WTC11 (cell line): ENCODE data around the gene FAM13A.

Experiments used
- FOXP1 ChIP-seq: sonication (generic); formaldehyde crosslinking; IDR thresholded peaks from 2 replicates; pipeline ENCODE4 v1.8.0; 2022; ENCODE audit warnings: missing genetic modification reagents, mild to moderate bottlenecking, moderate library complexity, borderline replicate concordance
- JUN ChIP-seq: sonication (generic); formaldehyde crosslinking; IDR thresholded peaks from 2 replicates; pipeline ENCODE4 v1.8.0; 2023; ENCODE audit warnings: mild to moderate bottlenecking, missing genetic modification reagents
- NFYB ChIP-seq: sonication (generic); formaldehyde crosslinking; conservative IDR thresholded peaks from 2 replicates; pipeline ENCODE4 v1.8.0; 2022; ENCODE audit warnings: low read depth, missing genetic modification reagents
- ZBTB21 ChIP-seq: sonication (generic); formaldehyde crosslinking; IDR thresholded peaks from 2 replicates; pipeline ENCODE4 v1.8.1; 2023; ENCODE audit warnings: mild to moderate bottlenecking, missing genetic modification reagents, borderline replicate concordance
- TF ChIP-seq, protein P1 (sequence below): fragments of 200-600 bp; IDR thresholded peaks from 2 replicates; pipeline ENCODE4 v1.8.0; 2022; ENCODE audit warnings: antibody characterized with exemption
- TF ChIP-seq, protein P2 (sequence below): sonication (generic); formaldehyde crosslinking; IDR thresholded peaks from 2 replicates; pipeline ENCODE4 v1.8.1; 2022; ENCODE audit warnings: missing genetic modification reagents, borderline replicate concordance
- TF ChIP-seq, protein P3 (sequence below): sonication (generic); formaldehyde crosslinking; IDR thresholded peaks from 2 replicates; pipeline ENCODE4 v1.8.1; 2023; ENCODE audit warnings: mild to moderate bottlenecking, missing genetic modification reagents, borderline replicate concordance
- TF ChIP-seq, protein P4 (sequence below): sonication (generic); formaldehyde crosslinking; IDR thresholded peaks from 2 replicates; pipeline ENCODE4 v1.8.1; 2023; ENCODE audit warnings: mild to moderate bottlenecking, missing genetic modification reagents, moderate library complexity

DNA sequence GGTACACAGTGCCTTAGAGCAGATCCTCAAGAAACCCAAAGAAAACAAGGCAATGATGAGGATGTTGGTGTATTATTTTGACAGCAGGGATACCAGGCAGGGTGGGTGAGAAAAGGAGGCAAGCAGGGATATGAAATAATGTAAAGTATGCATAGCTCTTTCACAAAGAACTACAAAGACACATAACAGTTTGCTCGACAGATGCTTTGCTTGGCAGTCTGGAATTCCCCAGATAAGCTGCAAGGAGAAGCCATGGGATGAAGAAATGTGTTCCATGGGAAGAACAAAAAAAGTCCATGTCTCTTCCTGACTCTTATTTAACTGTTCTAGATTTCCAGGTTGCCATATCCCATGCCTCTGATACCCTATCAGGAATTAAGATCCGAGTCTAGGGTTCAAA, 75.4 kb downstream of the FAM13A start:
- TF ChIP-seq, protein P1, sequence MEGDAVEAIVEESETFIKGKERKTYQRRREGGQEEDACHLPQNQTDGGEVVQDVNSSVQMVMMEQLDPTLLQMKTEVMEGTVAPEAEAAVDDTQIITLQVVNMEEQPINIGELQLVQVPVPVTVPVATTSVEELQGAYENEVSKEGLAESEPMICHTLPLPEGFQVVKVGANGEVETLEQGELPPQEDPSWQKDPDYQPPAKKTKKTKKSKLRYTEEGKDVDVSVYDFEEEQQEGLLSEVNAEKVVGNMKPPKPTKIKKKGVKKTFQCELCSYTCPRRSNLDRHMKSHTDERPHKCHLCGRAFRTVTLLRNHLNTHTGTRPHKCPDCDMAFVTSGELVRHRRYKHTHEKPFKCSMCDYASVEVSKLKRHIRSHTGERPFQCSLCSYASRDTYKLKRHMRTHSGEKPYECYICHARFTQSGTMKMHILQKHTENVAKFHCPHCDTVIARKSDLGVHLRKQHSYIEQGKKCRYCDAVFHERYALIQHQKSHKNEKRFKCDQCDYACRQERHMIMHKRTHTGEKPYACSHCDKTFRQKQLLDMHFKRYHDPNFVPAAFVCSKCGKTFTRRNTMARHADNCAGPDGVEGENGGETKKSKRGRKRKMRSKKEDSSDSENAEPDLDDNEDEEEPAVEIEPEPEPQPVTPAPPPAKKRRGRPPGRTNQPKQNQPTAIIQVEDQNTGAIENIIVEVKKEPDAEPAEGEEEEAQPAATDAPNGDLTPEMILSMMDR = no peak
- TF ChIP-seq NFYB (no peak), ZBTB21 (CRISPR knock-in tag) (no peak), JUN (CRISPR knock-in tag) (no peak), FOXP1 (no peak)
- TF ChIP-seq, protein P2, sequence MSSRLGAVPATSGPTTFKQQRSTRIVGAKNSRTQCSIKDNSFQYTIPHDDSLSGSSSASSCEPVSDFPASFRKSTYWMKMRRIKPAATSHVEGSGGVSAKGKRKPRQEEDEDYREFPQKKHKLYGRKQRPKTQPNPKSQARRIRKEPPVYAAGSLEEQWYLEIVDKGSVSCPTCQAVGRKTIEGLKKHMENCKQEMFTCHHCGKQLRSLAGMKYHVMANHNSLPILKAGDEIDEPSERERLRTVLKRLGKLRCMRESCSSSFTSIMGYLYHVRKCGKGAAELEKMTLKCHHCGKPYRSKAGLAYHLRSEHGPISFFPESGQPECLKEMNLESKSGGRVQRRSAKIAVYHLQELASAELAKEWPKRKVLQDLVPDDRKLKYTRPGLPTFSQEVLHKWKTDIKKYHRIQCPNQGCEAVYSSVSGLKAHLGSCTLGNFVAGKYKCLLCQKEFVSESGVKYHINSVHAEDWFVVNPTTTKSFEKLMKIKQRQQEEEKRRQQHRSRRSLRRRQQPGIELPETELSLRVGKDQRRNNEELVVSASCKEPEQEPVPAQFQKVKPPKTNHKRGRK (CRISPR knock-in tag) = no peak
- TF ChIP-seq, protein P3, sequence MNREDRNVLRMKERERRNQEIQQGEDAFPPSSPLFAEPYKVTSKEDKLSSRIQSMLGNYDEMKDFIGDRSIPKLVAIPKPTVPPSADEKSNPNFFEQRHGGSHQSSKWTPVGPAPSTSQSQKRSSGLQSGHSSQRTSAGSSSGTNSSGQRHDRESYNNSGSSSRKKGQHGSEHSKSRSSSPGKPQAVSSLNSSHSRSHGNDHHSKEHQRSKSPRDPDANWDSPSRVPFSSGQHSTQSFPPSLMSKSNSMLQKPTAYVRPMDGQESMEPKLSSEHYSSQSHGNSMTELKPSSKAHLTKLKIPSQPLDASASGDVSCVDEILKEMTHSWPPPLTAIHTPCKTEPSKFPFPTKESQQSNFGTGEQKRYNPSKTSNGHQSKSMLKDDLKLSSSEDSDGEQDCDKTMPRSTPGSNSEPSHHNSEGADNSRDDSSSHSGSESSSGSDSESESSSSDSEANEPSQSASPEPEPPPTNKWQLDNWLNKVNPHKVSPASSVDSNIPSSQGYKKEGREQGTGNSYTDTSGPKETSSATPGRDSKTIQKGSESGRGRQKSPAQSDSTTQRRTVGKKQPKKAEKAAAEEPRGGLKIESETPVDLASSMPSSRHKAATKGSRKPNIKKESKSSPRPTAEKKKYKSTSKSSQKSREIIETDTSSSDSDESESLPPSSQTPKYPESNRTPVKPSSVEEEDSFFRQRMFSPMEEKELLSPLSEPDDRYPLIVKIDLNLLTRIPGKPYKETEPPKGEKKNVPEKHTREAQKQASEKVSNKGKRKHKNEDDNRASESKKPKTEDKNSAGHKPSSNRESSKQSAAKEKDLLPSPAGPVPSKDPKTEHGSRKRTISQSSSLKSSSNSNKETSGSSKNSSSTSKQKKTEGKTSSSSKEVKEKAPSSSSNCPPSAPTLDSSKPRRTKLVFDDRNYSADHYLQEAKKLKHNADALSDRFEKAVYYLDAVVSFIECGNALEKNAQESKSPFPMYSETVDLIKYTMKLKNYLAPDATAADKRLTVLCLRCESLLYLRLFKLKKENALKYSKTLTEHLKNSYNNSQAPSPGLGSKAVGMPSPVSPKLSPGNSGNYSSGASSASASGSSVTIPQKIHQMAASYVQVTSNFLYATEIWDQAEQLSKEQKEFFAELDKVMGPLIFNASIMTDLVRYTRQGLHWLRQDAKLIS (CRISPR knock-in tag) = no peak
- TF ChIP-seq, protein P4, sequence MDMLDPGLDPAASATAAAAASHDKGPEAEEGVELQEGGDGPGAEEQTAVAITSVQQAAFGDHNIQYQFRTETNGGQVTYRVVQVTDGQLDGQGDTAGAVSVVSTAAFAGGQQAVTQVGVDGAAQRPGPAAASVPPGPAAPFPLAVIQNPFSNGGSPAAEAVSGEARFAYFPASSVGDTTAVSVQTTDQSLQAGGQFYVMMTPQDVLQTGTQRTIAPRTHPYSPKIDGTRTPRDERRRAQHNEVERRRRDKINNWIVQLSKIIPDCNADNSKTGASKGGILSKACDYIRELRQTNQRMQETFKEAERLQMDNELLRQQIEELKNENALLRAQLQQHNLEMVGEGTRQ (CRISPR knock-in tag) = no peak
